Activated effector memory CD4-positive, alpha-beta T cell treated with anti-CD3 and anti-CD28 coated beads, Interleukin-2, amount 50 U/mL, for 16 hours (primary cell): Measurements from ENCODE around the gene USP6.
"Not testable (repeated sequence)": the region's sequence is repeated elsewhere in the genome, so short reads cannot be mapped to it uniquely, and the experiment has no call there.

ENCODE experiments used
- DNase-seq: peaks from one replicate; pipeline ENCODE4 v3.0.0-alpha.2; 2020

The USP6 gene

DNA sequence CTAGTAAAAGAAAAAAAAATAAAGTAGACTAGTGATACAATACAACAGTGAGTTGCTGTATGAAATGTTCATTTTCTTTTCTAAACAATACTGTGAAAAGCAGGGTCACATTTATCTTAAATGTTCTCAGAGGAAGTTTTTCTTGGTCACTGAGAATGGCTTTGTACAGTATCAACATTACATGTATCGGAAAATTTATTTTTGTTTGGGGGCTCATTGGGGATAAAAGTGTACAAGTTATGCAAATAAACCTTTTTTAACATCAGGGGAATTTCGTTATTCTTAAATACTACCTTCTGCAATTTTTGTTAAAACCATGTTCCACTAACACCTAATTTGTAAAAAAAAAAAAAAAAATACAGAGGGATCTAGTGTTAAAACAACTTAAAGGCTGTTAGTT lies 84.5 kb downstream of the USP6 start:
- DNase-seq: no peak

- DNase-seq: no peak
Measured at GRCh38 chr17:5201011-5201410, 85.2 kb downstream of the USP6 start.

GRCh38 chr17:5203178-5203907 lies 87.5 kb downstream of the USP6 start:
- DNase-seq: no peak

DNA sequence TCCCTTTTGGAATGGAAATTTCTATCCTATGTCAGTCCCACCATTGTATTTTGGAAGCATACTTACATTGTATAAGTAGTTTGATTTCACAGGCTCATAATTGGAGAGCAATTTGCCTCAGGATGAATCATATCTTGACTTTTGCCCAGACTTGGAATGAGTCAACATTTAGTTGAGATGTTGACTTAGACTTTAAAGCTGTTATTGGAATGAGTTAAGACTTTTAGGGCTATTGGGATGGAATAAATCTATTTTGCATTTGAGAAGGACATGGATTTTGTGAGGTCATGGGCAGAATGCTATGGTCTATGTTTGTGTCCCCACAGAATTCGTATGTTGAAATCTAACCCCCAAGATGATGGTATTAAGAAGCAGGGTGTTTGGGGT lies 88.1 kb downstream of the USP6 start:
- DNase-seq: no peak

- no peak for DNase-seq
Measured at GRCh38 chr17:5209396-5209795, 93.6 kb downstream of the USP6 start.

- DNase-seq: no peak
Measured at GRCh38 chr17:5210091-5210490, 94.3 kb downstream of the USP6 start.

GRCh38 chr17:5210614-5211252 lies 94.9 kb downstream of the USP6 start:
- no peak for DNase-seq

- no peak for DNase-seq
Measured at GRCh38 chr17:5211458-5211857, 95.6 kb downstream of the USP6 start.

GRCh38 chr17:5217562-5217961 lies 101.7 kb downstream of the USP6 start:
- not testable (repeated sequence) for DNase-seq

DNA sequence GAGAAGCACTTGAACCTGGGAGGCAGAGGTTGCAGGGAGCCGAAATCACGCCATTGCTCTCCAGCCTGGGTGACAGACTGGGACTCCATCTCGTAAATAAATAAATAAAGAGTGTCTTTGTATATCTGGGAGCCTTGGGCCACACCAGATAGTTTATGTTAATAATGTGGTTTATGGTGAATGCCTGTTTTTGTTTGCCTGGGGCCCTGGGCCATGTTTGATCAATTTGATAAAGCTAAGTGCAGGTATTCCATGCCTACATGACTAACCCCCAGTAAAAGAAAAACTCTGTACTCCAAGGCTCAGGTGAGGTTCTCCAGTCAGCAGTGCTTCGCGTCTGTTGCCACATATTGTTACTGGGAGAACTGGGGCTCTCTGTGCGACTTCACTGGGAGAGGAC lies 103.7 kb downstream of the USP6 start:
- DNase-seq: no peak

- no peak for DNase-seq
Measured at GRCh38 chr17:5220074-5220473, 104.2 kb downstream of the USP6 start.

GRCh38 chr17:5221912-5222311 lies 106.1 kb downstream of the USP6 start:
- DNase-seq: not testable (repeated sequence)
